ENCODE data around the gene INCA1.

INCA1 gene

GRCh38 chr17:4994081-4994595, 3.2 kb downstream of the INCA1 start:
- Histone ChIP-seq H3K4me1 (ENCODE audit: insufficient read depth, low read length) (peaks cover 24% of the 10 kb centered on the region), H3K4me3 (ENCODE audit: low read depth in 1 of 2, low read length in 2 of 2) (no peak overlapping the region), H3K9me3 (ENCODE audit: insufficient read depth, low read length, severe bottlenecking) (no peaks in the 10 kb centered on the region), H3K36me3 (ENCODE audit: insufficient read depth, low read length) (no peaks in the 10 kb centered on the region), H3K79me2 (ENCODE audit: insufficient read depth, low read length) (peaks cover 9% of the 10 kb centered on the region; the same call in 1 of the 2 replicates), H2AFZ (ENCODE audit: low read depth, low read length) (no peak overlapping the region), H3K27me3 (ENCODE audit: insufficient read depth, low read length, poor library complexity) (no peaks in the 10 kb centered on the region), H4K20me1 (ENCODE audit: insufficient read depth, low read length) (no peaks in the 10 kb centered on the region), H3K9ac (ENCODE audit: low read depth, low read length) (no peak overlapping the region), H3K4me2 (ENCODE audit: insufficient read depth, low read length) (no peak overlapping the region), H3K27ac (ENCODE audit: low read length) (no peak overlapping the region)
- TF ChIP-seq CTCF (IDR thresholded peaks at IDR 0.05; ENCODE audit: borderline replicate concordance, extremely low read depth, low read length, poor library complexity, severe bottlenecking) (no peak), EZH2 (IDR thresholded peaks at IDR 0.05; ENCODE audit: borderline replicate concordance, low read depth, low read length, severe bottlenecking) (no peak)
- no peak for DNase-seq
- no peak for ATAC-seq (ENCODE audit: insufficient read depth, low read depth)

- Histone ChIP-seq H3K4me1 (ENCODE audit: insufficient read depth, low read length) (peaks cover 40% of the 10 kb centered on the region), H3K79me2 (ENCODE audit: insufficient read depth, low read length) (peaks cover 34% of the 10 kb centered on the region), H3K36me3 (ENCODE audit: insufficient read depth, low read length) (peaks cover 9% of the 10 kb centered on the region), H3K27me3 (ENCODE audit: insufficient read depth, low read length, poor library complexity) (no peaks in the 10 kb centered on the region), H4K20me1 (ENCODE audit: insufficient read depth, low read length) (no peaks in the 10 kb centered on the region), H3K9ac (ENCODE audit: low read depth, low read length) (peak overlapping the region; percentile 95), H3K9me3 (ENCODE audit: insufficient read depth, low read length, severe bottlenecking) (no peaks in the 10 kb centered on the region), H3K27ac (ENCODE audit: low read length) (peak overlapping the region; percentile 75), H2AFZ (ENCODE audit: low read depth, low read length) (peak overlapping the region; percentile 90), H3K4me2 (ENCODE audit: insufficient read depth, low read length) (peak overlapping the region; percentile 92), H3K4me3 (ENCODE audit: low read depth in 1 of 2, low read length in 2 of 2) (peak overlapping the region; percentile 89)
- peak; percentile 9; the same call in 2 of the 3 replicates for ATAC-seq (ENCODE audit: insufficient read depth, low read depth)
- no peak for TF ChIP-seq CTCF (IDR thresholded peaks at IDR 0.05; ENCODE audit: borderline replicate concordance, extremely low read depth, low read length, poor library complexity, severe bottlenecking)
- no peak for TF ChIP-seq EZH2 (IDR thresholded peaks at IDR 0.05; ENCODE audit: borderline replicate concordance, low read depth, low read length, severe bottlenecking)
- peak; percentile 37 for DNase-seq
Observed at GRCh38 chr17:4987767-4988567, 9.4 kb downstream of the INCA1 start.

- Histone ChIP-seq H3K4me2 (ENCODE audit: insufficient read depth, low read length) (peak within 1 kb of the TSS; percentile 92), H3K27ac (ENCODE audit: low read length) (peak within 1 kb of the TSS; percentile 75), H4K20me1 (ENCODE audit: insufficient read depth, low read length) (no peaks in the 10 kb centered on the region), H3K4me3 (ENCODE audit: low read depth in 1 of 2, low read length in 2 of 2) (peak within 1 kb of the TSS; percentile 89), H3K9me3 (ENCODE audit: insufficient read depth, low read length, severe bottlenecking) (no peaks in the 10 kb centered on the region), H3K79me2 (ENCODE audit: insufficient read depth, low read length) (peaks cover 34% of the 10 kb centered on the region), H3K36me3 (ENCODE audit: insufficient read depth, low read length) (peaks cover 17% of the 10 kb centered on the region), H3K4me1 (ENCODE audit: insufficient read depth, low read length) (peaks cover 40% of the 10 kb centered on the region), H3K9ac (ENCODE audit: low read depth, low read length) (peak within 1 kb of the TSS; percentile 95), H3K27me3 (ENCODE audit: insufficient read depth, low read length, poor library complexity) (no peaks in the 10 kb centered on the region), H2AFZ (ENCODE audit: low read depth, low read length) (peak within 1 kb of the TSS; percentile 90)
- DNase-seq (peak; percentile 91), ATAC-seq (ENCODE audit: insufficient read depth, low read depth) (peak; percentile 84)
- TF ChIP-seq CTCF (IDR thresholded peaks at IDR 0.05; ENCODE audit: borderline replicate concordance, extremely low read depth, low read length, poor library complexity, severe bottlenecking) (peak; percentile 90), EZH2 (IDR thresholded peaks at IDR 0.05; ENCODE audit: borderline replicate concordance, low read depth, low read length, severe bottlenecking) (no peak)
Observed at GRCh38 chr17:4986951-4987766, 10.2 kb downstream of the INCA1 start, which contains the start of gene CAMTA2. CAMTA2 (minus strand) TSS chr17:4987675; CDS start chr17:4986222, 1,453 bp downstream.

Measured in DND-41 (cell line).